Measurements from ENCODE around the gene CLSTN2.

- TF ChIP-seq, protein P1, sequence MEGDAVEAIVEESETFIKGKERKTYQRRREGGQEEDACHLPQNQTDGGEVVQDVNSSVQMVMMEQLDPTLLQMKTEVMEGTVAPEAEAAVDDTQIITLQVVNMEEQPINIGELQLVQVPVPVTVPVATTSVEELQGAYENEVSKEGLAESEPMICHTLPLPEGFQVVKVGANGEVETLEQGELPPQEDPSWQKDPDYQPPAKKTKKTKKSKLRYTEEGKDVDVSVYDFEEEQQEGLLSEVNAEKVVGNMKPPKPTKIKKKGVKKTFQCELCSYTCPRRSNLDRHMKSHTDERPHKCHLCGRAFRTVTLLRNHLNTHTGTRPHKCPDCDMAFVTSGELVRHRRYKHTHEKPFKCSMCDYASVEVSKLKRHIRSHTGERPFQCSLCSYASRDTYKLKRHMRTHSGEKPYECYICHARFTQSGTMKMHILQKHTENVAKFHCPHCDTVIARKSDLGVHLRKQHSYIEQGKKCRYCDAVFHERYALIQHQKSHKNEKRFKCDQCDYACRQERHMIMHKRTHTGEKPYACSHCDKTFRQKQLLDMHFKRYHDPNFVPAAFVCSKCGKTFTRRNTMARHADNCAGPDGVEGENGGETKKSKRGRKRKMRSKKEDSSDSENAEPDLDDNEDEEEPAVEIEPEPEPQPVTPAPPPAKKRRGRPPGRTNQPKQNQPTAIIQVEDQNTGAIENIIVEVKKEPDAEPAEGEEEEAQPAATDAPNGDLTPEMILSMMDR (IDR thresholded peaks at IDR 0.05; ENCODE audit: low read depth, low read length, poor library complexity, severe bottlenecking), result no peak
- no peak for TF ChIP-seq EZH2phosphoT487 (IDR thresholded peaks at IDR 0.05; ENCODE audit: borderline replicate concordance, low read length)
Measured at GRCh38 chr3:140061211-140061610, 126.2 kb downstream of the CLSTN2 start.

Measured in DOHH2 (cell line).